ENCODE data around the gene CA11.
"Not testable (repeated sequence)": the region's sequence is repeated elsewhere in the genome, so short reads cannot be mapped to it uniquely, and the experiment has no call there.

CA11 gene

GRCh38 chr19:48646001-48646721 lies at the start of gene CA11:
Gene CA11 (minus strand): TSS chr19:48646187. CDS start chr19:48645632, 555 bp downstream.
- DNase-seq (ENCODE audit: low read depth in 3 of 3) = peak; percentile 79 to 90 (median 84)

GRCh38 chr19:48693629-48694028 lies 47.6 kb upstream of the CA11 start:
- not testable (repeated sequence) for DNase-seq (ENCODE audit: low read depth in 3 of 3)

GRCh38 chr19:48689449-48689848 lies 43.5 kb upstream of the CA11 start:
- DNase-seq (ENCODE audit: low read depth in 3 of 3) = no peak

- no peak for DNase-seq (ENCODE audit: low read depth in 3 of 3)
Measured at GRCh38 chr19:48687776-48688175, 41.8 kb upstream of the CA11 start.

GRCh38 chr19:48686637-48687036 lies 40.6 kb upstream of the CA11 start:
- DNase-seq (ENCODE audit: low read depth in 3 of 3) = not testable (repeated sequence)

GRCh38 chr19:48686088-48686487 lies 40.1 kb upstream of the CA11 start:
- no peak for DNase-seq (ENCODE audit: low read depth in 3 of 3)

GRCh38 chr19:48685583-48685982 lies 39.6 kb upstream of the CA11 start:
- no peak for DNase-seq (ENCODE audit: low read depth in 3 of 3)

- no peak for DNase-seq (ENCODE audit: low read depth in 3 of 3)
Measured at GRCh38 chr19:48683349-48683748, 37.4 kb upstream of the CA11 start.

- no peak for DNase-seq (ENCODE audit: low read depth in 3 of 3)
Measured at GRCh38 chr19:48681127-48681470, 35.1 kb upstream of the CA11 start.

- no peak for DNase-seq (ENCODE audit: low read depth in 3 of 3)
Measured at GRCh38 chr19:48680436-48681126, 34.6 kb upstream of the CA11 start.

- DNase-seq (ENCODE audit: low read depth in 3 of 3) = not testable (repeated sequence)
Measured at GRCh38 chr19:48680006-48680405, 34.0 kb upstream of the CA11 start.

- no peak for DNase-seq (ENCODE audit: low read depth in 3 of 3)
Measured at GRCh38 chr19:48678201-48678600, 32.2 kb upstream of the CA11 start.

- DNase-seq (ENCODE audit: low read depth in 3 of 3) = no peak
Measured at GRCh38 chr19:48676887-48677286, 30.9 kb upstream of the CA11 start.

GRCh38 chr19:48676487-48676886 lies 30.5 kb upstream of the CA11 start:
- no peak for DNase-seq (ENCODE audit: low read depth in 3 of 3)

GRCh38 chr19:48674921-48675824 lies 29.2 kb upstream of the CA11 start:
- DNase-seq (ENCODE audit: low read depth in 3 of 3) = peak; percentile 63 to 69 (median 69)

GRCh38 chr19:48674216-48674809 lies 28.3 kb upstream of the CA11 start:
- DNase-seq (ENCODE audit: low read depth in 3 of 3) = no peak

- no peak for DNase-seq (ENCODE audit: low read depth in 3 of 3)
Measured at GRCh38 chr19:48673436-48674100, 27.6 kb upstream of the CA11 start.

GRCh38 chr19:48672994-48673393 lies 27.0 kb upstream of the CA11 start, which contains the start of gene NTN5:
Gene NTN5 (minus strand): TSS chr19:48673017. CDS start chr19:48670986, 2,031 bp downstream.
- DNase-seq (ENCODE audit: low read depth in 3 of 3) = no peak

- no peak for DNase-seq (ENCODE audit: low read depth in 3 of 3)
Measured at GRCh38 chr19:48671446-48671995, 25.5 kb upstream of the CA11 start.

GRCh38 chr19:48670699-48671445 lies 24.9 kb upstream of the CA11 start:
- no peak for DNase-seq (ENCODE audit: low read depth in 3 of 3)

Data from stimulated activated CD4-positive, alpha-beta T cell treated with anti-CD3 and anti-CD28 coated beads, TNF-alpha, amount 100 ng/mL, for 48 hours (primary cell).